Measurements from ENCODE around the gene CFD.

DNA sequence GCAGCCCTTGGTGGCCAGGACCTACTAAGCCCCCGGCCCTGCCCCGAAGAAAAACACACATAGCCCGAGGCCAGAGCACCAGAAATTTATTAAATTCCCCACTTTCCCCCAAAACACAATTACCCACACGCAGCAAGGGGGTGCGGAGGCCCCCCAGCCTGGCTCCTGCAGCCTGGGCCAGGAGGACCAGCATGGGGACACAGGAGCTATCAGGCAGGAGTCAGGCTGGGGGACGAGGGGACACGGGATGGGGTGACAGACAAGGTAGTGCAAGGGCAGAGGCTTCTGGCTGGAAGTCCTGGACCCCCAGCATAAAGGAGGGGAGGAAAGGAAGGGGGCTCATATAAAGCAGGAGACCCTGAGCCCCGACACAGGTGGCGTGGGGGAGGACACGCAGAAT is 37.0 kb downstream of the CFD start:
- TF ChIP-seq, protein P1, sequence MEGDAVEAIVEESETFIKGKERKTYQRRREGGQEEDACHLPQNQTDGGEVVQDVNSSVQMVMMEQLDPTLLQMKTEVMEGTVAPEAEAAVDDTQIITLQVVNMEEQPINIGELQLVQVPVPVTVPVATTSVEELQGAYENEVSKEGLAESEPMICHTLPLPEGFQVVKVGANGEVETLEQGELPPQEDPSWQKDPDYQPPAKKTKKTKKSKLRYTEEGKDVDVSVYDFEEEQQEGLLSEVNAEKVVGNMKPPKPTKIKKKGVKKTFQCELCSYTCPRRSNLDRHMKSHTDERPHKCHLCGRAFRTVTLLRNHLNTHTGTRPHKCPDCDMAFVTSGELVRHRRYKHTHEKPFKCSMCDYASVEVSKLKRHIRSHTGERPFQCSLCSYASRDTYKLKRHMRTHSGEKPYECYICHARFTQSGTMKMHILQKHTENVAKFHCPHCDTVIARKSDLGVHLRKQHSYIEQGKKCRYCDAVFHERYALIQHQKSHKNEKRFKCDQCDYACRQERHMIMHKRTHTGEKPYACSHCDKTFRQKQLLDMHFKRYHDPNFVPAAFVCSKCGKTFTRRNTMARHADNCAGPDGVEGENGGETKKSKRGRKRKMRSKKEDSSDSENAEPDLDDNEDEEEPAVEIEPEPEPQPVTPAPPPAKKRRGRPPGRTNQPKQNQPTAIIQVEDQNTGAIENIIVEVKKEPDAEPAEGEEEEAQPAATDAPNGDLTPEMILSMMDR (conservative IDR thresholded peaks at IDR 0.05; ENCODE audit: low read depth in 2 of 2), result no peak
- no peak for TF ChIP-seq POLR2AphosphoS5 (IDR thresholded peaks at IDR 0.05; ENCODE audit: low read depth)
- no peak for TF ChIP-seq EZH2phosphoT487 (IDR thresholded peaks at IDR 0.05; ENCODE audit: unreplicated experiment)
- TF ChIP-seq EZH2 (IDR thresholded peaks at IDR 0.05; ENCODE audit: low read depth, unreplicated experiment), result no peak
- no peak for TF ChIP-seq CREB1 (CRISPR knock-in tag; IDR thresholded peaks at IDR 0.05; ENCODE audit: low read depth)
- TF ChIP-seq, protein P2, sequence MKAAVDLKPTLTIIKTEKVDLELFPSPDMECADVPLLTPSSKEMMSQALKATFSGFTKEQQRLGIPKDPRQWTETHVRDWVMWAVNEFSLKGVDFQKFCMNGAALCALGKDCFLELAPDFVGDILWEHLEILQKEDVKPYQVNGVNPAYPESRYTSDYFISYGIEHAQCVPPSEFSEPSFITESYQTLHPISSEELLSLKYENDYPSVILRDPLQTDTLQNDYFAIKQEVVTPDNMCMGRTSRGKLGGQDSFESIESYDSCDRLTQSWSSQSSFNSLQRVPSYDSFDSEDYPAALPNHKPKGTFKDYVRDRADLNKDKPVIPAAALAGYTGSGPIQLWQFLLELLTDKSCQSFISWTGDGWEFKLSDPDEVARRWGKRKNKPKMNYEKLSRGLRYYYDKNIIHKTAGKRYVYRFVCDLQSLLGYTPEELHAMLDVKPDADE (IDR thresholded peaks at IDR 0.05), result no peak
- TF ChIP-seq, protein P3, sequence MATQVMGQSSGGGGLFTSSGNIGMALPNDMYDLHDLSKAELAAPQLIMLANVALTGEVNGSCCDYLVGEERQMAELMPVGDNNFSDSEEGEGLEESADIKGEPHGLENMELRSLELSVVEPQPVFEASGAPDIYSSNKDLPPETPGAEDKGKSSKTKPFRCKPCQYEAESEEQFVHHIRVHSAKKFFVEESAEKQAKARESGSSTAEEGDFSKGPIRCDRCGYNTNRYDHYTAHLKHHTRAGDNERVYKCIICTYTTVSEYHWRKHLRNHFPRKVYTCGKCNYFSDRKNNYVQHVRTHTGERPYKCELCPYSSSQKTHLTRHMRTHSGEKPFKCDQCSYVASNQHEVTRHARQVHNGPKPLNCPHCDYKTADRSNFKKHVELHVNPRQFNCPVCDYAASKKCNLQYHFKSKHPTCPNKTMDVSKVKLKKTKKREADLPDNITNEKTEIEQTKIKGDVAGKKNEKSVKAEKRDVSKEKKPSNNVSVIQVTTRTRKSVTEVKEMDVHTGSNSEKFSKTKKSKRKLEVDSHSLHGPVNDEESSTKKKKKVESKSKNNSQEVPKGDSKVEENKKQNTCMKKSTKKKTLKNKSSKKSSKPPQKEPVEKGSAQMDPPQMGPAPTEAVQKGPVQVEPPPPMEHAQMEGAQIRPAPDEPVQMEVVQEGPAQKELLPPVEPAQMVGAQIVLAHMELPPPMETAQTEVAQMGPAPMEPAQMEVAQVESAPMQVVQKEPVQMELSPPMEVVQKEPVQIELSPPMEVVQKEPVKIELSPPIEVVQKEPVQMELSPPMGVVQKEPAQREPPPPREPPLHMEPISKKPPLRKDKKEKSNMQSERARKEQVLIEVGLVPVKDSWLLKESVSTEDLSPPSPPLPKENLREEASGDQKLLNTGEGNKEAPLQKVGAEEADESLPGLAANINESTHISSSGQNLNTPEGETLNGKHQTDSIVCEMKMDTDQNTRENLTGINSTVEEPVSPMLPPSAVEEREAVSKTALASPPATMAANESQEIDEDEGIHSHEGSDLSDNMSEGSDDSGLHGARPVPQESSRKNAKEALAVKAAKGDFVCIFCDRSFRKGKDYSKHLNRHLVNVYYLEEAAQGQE (IDR thresholded peaks at IDR 0.05; ENCODE audit: unreplicated experiment), result no peak

Measured in GM23338 (cell line).